ENCODE measurements around the gene TCN2.
"Not testable (repeated sequence)": the region's sequence is repeated elsewhere in the genome, so short reads cannot be mapped to it uniquely, and the experiment has no call there.

The TCN2 gene

DNA sequence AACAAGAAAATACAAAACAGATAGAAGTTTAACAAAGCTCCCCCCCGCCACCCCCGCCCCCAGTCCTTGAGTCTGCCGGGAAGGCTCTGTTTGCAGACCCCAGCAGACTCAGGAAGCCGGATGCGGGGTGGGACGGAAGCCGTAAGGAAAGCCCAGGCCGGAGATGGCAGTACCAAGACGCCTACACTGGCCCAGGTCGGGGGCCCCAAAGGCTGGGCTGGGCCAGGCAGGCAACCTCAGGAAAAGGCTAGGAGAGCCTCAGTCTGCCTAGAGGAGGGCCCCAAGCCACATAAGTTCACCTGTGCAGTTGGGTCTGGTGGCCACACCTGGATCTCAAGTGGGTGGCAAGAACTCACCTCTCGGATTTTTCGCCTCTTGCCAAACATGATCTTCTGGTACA, 28.5 kb upstream of the TCN2 start:
- no peak for DNase-seq (ENCODE audit: low read depth)

DNA sequence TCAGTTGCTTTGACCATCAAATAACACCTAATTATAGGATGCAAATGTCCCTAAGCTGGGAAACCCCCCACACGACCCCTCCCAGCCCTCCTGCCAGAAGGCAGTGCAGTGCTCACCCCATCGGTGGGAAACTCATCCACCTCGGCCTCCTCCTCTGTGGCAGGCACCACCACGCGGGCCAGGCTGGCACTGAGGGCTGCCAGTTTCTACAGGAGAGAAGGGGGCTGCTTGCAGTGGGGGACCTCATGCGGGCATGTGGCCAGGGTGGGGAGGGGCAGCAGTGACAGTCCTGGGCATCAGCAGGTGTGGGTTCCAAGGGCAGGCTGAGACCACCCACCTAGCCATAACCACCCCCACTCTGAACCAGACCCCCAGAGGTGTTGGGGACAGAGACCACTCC, 26.1 kb upstream of the TCN2 start:
- DNase-seq (ENCODE audit: low read depth) = no peak

DNA sequence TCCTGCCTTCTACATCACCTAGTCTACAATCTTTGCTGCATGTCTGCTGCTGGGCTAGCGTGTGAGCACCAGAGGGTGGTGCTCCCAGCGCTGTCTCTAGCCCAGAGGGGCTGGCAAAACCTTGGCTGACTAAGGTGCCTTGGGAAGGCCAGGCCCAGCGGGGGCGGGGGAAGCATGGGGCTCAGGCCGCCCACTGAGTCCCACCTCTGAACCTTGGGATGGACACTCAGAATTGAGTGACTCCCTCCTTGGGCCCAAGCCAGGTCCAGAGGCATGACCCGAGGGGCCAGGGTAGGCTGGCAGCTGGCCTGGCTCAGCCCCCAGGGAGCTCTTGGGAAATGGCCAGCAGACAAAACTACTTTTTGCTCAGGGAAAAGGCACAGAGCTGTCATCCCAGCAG, 24.9 kb upstream of the TCN2 start:
- DNase-seq (ENCODE audit: low read depth) = no peak

DNA sequence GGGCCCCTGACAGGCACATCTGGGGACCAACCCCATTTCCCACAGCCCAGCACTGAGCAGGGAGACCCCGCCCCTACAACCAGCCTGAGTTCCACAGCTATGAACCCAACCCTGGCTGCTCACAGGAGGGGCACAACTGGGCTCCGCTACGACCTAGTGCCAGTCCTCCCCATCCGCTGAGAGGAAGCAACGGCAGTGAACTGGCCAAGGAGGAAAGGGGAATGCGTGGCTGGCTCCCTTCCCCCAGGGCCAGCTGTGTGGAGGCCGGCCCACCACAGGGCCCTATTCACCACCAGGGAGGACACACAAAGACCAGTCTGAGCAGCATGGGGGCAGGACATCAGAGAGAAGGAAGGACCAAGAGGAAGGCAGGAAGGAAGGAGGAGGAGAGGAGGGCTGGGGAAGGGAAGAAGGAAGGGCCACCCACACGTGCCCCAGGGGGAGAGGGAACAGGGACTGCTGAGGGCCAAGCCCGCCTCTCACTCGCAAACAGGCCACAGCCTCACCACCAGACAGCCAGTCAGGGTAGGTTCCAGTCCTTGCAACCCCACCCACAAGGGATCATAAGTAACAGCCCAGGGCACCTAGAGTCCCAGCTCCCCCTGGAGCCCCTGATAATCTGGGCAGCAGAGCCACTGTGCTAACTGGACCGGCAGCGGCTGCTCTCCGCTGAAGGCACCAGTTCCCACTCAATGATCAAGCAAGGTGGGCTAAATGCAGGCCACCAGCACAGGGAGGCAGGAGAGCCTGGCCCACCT, 24.0 kb upstream of the TCN2 start:
- no peak for DNase-seq (ENCODE audit: low read depth)

DNA sequence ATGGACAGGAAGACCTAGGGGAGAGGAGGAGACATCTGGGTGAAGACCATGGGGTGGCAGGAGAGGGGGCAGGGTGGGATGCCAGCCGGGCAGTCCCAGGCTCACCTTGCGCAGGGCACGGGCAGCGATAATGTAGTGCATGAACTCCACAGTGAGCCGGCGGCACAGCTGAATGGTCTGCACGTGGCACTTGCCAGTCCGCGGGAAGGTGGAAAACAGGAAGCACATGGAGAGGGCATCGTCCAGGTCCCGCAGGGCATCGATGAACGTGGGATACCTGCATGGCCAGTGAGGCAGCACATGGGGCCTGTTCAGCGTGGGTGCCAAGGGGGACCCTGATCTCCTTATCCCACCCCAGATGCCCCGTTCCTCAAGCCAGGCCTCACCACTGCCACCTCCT, 22.5 kb upstream of the TCN2 start:
- DNase-seq (ENCODE audit: low read depth) = no peak

DNA sequence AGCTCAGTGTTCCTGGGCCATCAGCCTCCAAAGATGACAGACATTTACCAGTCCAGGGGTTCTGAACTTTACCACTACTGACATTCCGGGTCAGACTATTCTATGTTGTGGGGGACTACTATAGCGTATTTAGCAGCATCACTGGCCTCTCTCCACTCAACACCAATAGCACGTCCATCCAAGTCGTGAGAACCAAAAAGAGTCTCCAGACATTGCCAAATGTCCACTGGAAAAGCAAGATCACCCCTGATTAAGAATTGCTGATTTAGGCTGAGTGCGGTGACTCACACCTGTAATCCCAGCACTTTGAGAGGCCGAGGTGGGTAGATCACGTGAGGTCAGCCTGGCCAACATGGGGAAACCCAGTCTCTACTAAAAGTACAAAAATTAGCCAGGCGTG, 20.6 kb upstream of the TCN2 start:
- DNase-seq (ENCODE audit: low read depth) = no peak

DNA sequence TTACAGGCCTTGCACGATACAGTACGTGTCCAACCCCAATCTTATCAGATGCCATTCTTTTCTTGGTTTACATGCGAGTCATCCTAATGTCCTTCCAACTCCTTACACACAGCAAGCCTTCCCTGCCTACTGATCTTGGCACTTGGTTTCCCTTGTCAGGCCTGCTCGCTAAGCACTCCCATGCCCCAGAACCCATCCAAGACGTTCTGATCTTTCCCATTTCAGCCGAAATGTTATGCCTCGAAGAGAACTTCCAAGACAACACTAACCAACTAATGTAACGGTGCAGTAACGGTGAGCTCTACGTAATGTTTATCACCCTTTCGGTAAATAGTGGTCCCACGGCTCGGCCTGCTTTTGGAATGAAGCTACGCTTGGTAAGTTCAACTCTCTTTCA, 15.8 kb upstream of the TCN2 start:
- no peak for DNase-seq (ENCODE audit: low read depth)

DNA sequence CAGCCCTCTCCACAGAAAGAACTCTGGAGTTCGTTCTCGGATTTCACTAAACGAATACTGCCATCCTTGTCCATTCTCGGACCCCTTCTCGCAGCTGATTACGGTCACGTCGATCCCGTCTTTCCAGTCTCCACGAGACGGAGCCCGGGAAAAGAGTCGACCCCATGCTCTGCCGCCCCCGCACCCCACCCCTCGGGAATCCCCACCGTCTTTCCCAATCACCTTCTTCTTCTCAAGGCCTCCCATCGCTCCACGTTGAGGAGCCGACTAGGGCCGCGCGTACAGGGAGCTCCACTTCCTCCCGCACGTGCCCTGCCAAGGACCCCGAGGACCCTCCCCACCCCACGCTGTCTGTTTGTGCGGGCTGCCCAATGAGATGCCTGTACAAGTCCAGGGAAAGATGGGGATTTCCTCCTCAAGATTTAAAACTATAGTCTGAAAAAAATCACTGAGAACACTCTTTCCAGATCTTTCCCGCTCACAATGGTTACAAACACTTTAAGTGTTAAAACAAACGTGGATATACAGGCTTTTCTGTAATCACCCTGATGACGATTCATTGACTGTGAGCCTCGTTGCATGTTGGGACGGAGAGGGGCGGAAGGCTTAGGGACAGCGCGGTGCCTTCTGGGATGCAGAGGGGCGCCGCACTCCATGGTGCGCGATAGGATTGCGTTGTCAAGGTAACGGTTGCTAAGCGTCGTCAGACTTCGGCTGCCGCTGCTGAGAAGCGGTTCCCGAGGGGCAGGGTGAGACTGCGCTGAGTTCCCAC, 15.2 kb upstream of the TCN2 start, which contains the start of gene PES1:
TSS of gene PES1 (minus strand) at position 323 of the 772 bp plus-strand sequence. CDS start at position 246, 77 bp downstream.
- DNase-seq (ENCODE audit: low read depth) = peak; percentile 96

DNA sequence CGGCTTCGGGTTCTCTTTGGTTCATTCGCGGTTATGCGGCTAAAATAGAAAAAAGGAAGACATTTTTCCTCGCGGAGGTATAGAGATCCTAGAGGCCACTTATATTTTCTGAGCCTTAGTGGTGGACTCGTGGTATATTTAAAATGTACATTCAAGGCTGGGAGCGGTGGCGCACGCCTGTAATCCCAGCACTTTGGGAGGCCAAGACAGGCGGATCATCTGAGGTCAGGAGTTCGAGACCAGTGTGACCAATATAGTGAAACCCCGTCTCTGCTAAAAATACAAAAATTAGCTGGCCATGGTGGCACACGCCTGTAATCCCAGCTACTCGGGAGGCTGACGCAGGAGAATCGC, 14.6 kb upstream of the TCN2 start:
- DNase-seq (ENCODE audit: low read depth) = not testable (repeated sequence)

DNA sequence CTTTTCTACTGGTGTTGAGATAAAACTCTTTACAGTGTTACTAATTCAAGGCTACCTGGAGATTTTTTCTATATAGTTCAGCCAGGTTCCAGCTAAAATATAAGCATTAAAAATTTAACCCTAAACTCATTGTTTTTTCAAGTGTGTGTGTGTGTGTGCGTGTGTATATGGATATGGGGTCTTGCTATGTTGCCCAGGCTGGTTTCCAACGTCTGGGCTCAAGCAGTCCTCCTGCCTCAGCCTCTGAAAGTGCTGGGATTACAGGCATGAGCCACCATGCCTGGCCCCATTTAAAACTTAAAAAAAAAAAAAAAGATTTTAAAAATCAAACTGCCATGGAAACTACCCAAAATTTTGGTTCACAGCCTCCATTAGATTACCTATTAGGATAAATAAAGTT, 10.8 kb upstream of the TCN2 start:
- no peak for DNase-seq (ENCODE audit: low read depth)

DNA sequence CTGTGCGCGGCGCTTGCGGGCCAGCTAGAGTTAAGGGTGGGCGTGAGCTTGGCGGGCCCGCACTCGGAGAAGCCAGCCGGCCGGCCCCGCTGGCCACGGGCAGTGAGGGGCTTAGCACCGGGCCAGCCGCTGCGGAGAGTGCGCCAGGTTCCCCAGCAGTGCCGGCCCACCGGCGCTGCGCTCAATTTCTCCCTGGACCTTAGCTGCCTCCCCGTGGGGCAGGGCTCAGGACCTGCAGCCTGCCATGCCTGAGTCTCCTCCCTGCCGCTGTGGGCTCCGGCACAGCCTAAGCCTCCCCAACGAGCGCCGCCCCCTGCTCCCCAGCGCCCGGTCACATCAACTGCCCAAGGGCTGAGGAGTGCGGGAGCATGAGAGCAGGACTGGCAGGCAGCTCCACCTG, 10.1 kb upstream of the TCN2 start:
- no peak for DNase-seq (ENCODE audit: low read depth)

DNA sequence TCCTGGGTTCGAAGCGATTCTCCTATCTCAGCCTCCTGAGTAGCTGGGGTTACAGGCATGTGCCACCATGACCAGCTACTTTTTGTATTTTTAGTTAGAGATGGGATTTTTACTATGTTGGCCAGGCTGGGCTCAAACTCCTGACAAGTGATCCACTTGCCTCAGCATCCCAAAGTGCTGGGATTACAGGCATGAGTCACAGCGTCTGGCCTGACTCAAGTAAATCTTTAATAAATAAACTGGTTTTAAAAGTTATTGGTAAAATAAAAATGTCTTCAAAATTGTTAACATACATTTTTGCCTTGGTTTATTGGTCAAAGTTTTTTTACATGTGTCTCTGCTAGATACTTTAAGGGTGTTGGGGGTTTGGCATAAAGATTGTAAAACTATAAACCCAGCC, 8.0 kb upstream of the TCN2 start:
- no peak for DNase-seq (ENCODE audit: low read depth)

DNA sequence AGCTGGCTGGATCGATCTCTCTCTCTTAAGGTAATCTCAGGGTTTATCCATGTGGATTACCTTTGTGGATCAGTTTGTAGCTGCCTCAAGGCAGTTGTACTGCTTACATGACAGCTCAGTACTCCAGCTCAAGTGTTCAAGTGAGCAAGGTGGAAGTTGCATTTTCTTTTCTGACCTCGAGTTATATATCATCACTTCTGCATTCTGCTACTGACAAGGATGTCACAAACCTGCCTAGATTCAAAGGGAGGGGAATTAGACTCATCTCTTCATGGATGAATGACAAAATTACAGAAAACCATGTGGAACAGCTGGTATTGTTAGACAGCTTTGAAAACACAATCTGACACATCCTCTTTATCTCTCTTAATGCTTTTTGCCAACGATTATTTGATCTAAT, 6.1 kb upstream of the TCN2 start:
- no peak for DNase-seq (ENCODE audit: low read depth)

DNA sequence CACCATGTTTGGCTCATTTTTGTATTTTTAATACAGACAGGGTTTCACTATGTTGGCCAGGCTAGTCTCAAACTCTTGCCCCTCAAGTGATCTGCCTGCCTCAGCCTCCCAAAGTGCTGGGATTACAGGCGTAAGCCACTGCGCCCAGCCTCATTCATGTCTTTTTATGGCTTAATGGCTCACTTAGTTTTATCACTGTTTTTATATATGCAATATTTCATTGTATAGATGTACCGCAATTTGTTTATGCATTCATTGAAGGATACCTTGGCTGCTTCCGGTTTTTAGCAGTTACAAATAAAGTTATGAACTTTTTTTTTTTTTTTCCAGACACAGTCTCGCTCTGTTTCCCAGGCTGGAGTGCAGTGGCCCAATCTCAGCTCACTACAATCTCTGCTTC, 5.5 kb upstream of the TCN2 start:
- no peak for DNase-seq (ENCODE audit: low read depth)

DNA sequence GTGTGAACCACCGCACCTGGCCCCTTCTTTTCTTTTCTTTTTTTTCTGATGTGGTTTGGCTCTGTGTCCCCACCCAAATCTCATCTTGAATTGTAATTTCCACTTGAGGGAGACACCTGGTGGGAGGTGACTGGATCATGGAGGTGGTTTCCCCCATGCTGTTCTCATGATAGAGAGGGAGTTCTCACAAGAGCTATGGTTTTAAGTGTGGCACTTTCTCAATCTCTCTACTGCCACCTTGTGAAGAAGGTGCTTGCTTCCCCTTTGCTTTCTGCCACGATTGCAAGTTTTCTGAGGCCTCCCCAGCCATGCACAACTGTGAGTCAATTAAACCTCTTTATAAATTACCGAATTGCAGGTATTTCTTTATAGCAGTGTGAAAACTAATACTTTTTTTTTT, 4.9 kb upstream of the TCN2 start:
- DNase-seq (ENCODE audit: low read depth) = no peak

DNA sequence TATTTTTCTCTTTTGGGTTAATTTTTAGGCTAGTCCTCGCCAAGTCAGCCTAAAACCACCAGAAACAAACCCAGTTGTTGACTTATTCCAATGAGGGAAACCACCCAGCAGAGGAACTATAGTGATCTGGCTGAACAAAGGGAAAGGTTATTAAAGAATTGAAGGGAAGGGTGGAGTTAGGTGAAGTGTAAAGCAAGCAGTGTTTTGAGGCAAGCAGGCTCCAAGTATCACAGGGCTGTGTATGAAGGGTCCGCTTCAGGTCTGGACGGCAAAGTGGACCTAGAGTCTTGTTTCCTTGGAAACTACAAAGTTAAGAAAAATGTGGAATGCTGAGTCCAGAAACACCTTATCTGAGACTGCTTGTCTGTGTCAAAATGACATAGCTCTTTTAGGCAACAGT, 3.2 kb upstream of the TCN2 start:
- DNase-seq (ENCODE audit: low read depth) = no peak

DNA sequence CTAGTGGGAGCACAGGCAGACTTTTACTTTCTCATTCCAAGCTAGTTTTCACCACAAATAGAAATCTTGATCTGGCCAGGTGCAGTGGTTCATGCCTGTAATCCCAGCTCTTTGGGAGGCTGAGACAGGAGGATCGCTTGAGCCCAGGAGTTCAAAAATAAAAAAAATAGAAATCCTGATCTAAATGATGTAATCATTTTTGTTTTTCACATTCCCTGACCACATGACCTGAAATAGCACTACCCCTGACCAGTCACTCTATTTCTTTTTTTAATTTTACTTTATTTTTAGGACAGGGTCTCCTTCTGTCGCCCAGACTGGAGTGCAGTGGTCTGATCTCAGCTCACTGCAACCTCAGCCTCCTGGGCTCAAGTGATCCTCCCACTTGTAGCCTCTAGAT, 2.3 kb upstream of the TCN2 start:
- DNase-seq (ENCODE audit: low read depth) = no peak

DNA sequence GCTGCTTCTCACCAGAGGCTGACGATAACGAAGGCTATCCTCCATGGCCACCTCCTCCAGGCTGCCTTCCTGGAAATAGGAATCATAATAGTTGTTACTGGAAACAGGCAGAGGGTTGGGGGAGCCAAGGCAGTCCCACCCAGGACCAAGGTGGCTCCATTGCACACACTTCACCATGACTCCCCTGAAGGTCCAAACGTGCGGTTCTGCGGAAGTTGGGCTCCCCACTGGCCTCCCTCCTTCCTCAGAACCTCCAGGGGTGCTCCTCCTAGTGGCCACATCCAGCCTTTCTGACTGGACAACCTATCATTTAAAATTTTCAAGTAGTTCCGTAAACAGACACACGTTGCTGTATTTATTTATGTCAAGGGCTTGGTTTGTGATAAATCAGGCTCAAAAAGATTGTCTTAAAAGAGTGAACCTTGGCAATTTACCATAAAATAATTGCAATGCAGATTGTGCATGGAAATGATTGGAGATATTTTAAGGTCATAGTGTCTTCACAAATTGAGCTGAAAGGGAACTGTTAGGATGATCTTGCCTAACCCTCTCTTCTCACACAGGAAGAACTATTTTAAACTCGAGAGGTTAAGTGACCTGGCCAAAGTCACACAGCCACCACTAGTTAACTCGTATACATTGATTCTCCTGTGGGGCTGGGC, 1.4 kb upstream of the TCN2 start:
- DNase-seq (ENCODE audit: low read depth) = no peak

DNA sequence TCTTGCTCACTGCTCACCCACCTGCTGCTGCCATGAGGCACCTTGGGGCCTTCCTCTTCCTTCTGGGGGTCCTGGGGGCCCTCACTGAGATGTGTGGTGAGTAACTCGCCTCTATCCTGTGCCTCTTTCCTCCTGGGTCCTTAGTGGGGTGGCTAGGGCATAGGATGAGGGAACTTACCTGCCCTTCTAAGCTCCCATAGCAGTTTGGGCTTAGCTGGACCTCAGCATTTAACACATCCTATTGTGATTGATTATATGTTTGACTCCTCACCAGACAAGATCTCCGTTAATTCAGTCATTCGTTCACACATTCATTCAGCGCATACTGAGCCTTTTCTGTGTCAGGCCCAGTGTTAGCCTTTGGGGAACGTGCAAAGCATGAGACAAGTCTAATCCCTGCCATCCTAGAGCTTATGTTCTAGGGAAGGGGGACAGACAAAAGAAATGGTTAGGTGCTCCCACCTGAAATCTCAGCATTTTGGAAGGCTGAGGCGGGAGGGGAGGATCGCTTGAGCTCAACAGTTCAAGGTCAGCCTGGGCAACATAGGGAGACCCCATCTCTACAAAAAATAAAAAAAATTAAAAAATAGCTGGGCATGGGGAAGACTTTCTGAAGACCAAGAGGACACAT, 441 bp downstream of the TCN2 start:
- DNase-seq (ENCODE audit: low read depth) = no peak

DNA sequence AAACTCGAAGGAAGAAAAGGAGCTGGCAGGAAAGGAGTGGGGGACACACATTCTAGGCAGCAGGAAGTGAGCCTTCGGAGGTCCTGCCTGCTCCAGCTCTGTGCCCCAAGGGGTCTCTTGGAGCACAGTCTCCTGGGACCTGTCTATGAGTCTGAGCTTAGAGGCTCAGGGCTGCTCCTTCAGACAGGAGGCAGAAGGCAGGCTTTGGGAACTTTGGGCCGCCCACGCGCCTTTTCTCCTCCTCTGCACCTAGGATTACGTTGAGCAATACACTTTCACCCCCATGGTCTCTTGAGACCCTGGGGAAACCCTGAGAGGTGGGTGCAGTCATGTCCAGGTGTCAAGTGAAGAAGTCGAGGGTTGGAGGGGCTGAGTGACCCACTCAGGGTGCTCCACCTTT, 965 bp downstream of the TCN2 start:
- no peak for DNase-seq (ENCODE audit: low read depth)

DNA sequence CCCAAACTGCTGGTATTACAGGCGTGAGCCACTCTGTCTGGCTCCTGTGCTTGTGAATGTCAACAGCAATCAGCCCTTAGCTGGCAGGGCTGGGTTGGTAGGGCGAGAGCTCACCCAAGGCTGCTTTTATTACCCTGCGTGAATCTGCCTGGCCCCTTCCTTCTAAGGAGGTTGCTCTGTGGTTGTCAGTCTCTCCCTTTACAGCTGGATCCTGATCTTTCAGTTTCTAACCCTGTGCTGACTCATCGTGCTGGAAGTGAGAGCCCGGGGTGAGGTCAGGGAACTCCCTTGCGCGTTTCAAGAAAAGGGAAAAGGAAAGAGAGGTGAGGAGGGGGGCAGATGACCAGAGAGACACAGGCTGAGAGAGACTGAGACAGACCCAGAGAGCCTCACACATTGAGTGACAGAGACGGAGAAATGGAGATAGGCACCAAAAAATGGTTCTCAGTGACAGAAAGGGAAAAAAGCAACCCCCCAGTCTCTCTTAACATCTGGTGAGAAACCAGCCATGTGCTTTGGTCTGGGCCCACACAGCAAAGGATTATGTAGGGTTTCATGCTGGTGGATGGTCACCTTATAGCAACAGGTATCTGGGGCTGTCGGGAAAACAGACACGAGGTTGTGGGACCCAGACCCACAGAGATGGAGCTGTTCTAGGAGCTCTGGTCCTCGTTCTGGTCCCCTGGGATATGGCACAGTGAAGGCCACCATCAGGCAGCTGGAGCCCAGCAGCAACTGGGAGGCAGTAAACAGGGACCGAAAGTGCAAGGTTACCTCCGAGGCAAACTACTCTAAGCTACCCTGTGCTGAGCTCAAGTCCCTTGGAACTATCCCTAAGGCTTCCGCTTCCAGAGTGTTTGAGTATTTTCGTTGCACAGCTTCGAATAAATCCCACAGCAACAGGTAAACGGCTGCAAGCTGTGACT, 2.5 kb downstream of the TCN2 start:
- DNase-seq (ENCODE audit: low read depth) = no peak

DNA sequence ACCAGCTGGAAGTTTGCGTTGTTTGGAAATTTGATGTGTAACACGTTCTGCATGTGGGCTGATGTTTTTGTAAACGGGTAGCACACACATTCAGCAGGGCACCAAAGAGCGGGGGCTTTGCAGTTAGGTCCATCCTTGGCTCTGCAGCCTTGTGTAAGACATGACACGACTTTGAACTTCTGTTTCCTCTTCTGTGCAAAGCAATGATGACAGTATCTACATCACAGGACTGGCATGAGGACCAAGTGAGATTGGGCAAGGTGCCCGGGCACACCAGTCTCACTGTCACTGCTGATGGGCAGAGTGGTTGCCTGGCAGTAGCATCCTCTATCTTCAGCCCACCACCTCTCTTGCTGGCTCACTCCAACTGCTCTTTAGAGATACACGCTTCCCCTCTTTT, 3.3 kb downstream of the TCN2 start:
- no peak for DNase-seq (ENCODE audit: low read depth)
